SK-N-SH (cell line): ENCODE results near the gene DQX1. TPM values are rescaled to one million over a fixed set of nuclear protein-coding genes. Genes with fewer than 3 reads are reported as not detected.

Experiments used
- CTCF ChIA-PET: fragments of 300-600, 350-600 bp; formaldehyde crosslinking; extraction: SDS; loops from one replicate; lab custom pipeline; 2021; lab: Yijun Ruan, JAX
- POLR2A ChIA-PET: fragments of 350-600 bp; sonication (Branson Sonifier 250); formaldehyde crosslinking; extraction: SDS; loops from one replicate; lab custom pipeline; 2020; ENCODE audit warnings: antibody characterized with exemption, inconsistent platforms; lab: Yijun Ruan, JAX
- DNase-seq: peaks from one replicate; pipeline ENCODE4 v3.0.0; 2012
- H2AFZ ChIP-seq: fragments of 200-600 bp; sonication (generic); 2 replicates; pipeline ENCODE4 v1.8.1; 2016; ENCODE audit warnings: antibody characterized with exemption, mild to moderate bottlenecking, low read depth
- H3F3A ChIP-seq: fragments of 200-600 bp; sonication (generic); replicated peaks from 2 replicates; pipeline ENCODE3; 2016; ENCODE audit warnings: antibody characterized with exemption, mild to moderate bottlenecking; ENCODE audit not compliant: insufficient read depth
- H3K27ac ChIP-seq, 2 experiments: fragments of 200-500 bp in 1 of 2; fragments of 200-600 bp in 1 of 2; sonication (Bioruptor generic) in 1 of 2; sonication (generic), shearing (Covaris generic) in 1 of 2; 2 replicates each; pipeline versions ENCODE4 v1.5.1 to v1.6.1; 2014 to 2016; ENCODE audit warnings: low read depth in 2 of 2, inconsistent platforms in 1 of 2, low read length in 1 of 2, mild to moderate bottlenecking in 1 of 2, mixed read lengths in 1 of 2
- H3K27me3 ChIP-seq: fragments of 200-600 bp; sonication (generic), shearing (Covaris generic); 2 replicates; pipeline ENCODE4 v1.6.1; 2016; ENCODE audit warnings: mixed run types; ENCODE audit not compliant: insufficient read depth
- H3K36me3 ChIP-seq, 2 experiments: fragments of 200-500 bp in 1 of 2; fragments of 200-600 bp in 1 of 2; sonication (Bioruptor generic) in 1 of 2; sonication (generic) in 1 of 2; replicated peaks in 1 of 2; 2 replicates each; pipeline versions ENCODE3 to v1.5.1; 2014 to 2016; ENCODE audit warnings: low read length in 1 of 2, mild to moderate bottlenecking in 1 of 2; ENCODE audit not compliant: insufficient read depth in 2 of 2, control insufficient read depth in 1 of 2
- H3K4me1 ChIP-seq, 2 experiments: fragments of 200-500 bp in 1 of 2; fragments of 200-600 bp in 1 of 2; sonication (Bioruptor generic) in 1 of 2; sonication (generic), shearing (Covaris generic) in 1 of 2; 2 replicates each; pipeline versions ENCODE4 v1.5.1 to v1.6.1; 2014 to 2016; ENCODE audit warnings: low read depth in 1 of 2, low read length in 1 of 2, mixed run types in 1 of 2; ENCODE audit not compliant: insufficient read depth in 2 of 2, control insufficient read depth in 1 of 2
- H3K4me2 ChIP-seq: fragments of 200-600 bp; sonication (generic), shearing (Covaris generic); 2 replicates; pipeline ENCODE4 v1.6.1; 2017; ENCODE audit warnings: mixed run types
- H3K4me3 ChIP-seq, 2 experiments: fragments of 200-500 bp in 1 of 2; fragments of 200-600 bp in 1 of 2; sonication (Bioruptor generic) in 1 of 2; sonication (generic), shearing (Covaris generic) in 1 of 2; 2 replicates each; pipeline versions ENCODE4 v1.5.1 to v1.8.1; 2014 to 2016; ENCODE audit warnings: low read depth in 2 of 2, inconsistent platforms in 1 of 2, low read length in 1 of 2, mild to moderate bottlenecking in 1 of 2, mixed read lengths in 1 of 2, moderate library complexity in 1 of 2
- H3K79me2 ChIP-seq: fragments of 200-600 bp; sonication (generic); 2 replicates; pipeline ENCODE4 v1.8.1; 2017; ENCODE audit warnings: mild to moderate bottlenecking; ENCODE audit not compliant: insufficient read depth
- H3K9ac ChIP-seq: fragments of 200-600 bp; sonication (generic); 2 replicates; pipeline ENCODE4 v1.6.1; 2017; ENCODE audit warnings: mixed run types
- H3K9me2 ChIP-seq: fragments of 200-600 bp; sonication (generic); 2 replicates; pipeline ENCODE4 v1.6.1; 2017; ENCODE audit warnings: mixed run types
- H3K9me3 ChIP-seq: fragments of 200-600 bp; sonication (generic); 2 replicates; pipeline ENCODE4 v1.6.1; 2017; ENCODE audit warnings: mixed run types, mild to moderate bottlenecking, moderate library complexity
- H4K20me1 ChIP-seq: fragments of 200-600 bp; sonication (generic); 2 replicates; pipeline ENCODE4 v1.6.1; 2017; ENCODE audit warnings: mild to moderate bottlenecking, mixed run types; ENCODE audit not compliant: insufficient read depth
- CHD2 ChIP-seq: fragments of 150-350 bp; IDR thresholded peaks from 2 replicates; pipeline ENCODE4 v1.6.1; 2018; ENCODE audit warnings: low read length; ENCODE audit not compliant: partially characterized antibody
- ELF1 ChIP-seq: IDR thresholded peaks from 2 replicates; pipeline ENCODE4 v1.4.0; 2012
- EP300 ChIP-seq, 2 experiments: IDR thresholded peaks; 2 replicates each; pipeline versions ENCODE4 v1.4.0 to v1.6.1; 2012; ENCODE audit warnings: borderline replicate concordance in 1 of 2, low read depth in 1 of 2, low read length in 1 of 2
- FOSL2 ChIP-seq: IDR thresholded peaks from 2 replicates; pipeline ENCODE4 v1.4.0; 2012; ENCODE audit warnings: low read depth, mild to moderate bottlenecking, moderate library complexity, borderline replicate concordance
- FOXJ3 ChIP-seq: sonication (generic); formaldehyde crosslinking; IDR thresholded peaks from 2 replicates; pipeline ENCODE4 v1.5.1; 2020; ENCODE audit warnings: mild to moderate bottlenecking, missing genetic modification reagents
- FOXM1 ChIP-seq: IDR thresholded peaks from 2 replicates; pipeline ENCODE4 v1.4.0; 2012; ENCODE audit warnings: low read depth, mild to moderate bottlenecking
- RCOR1 ChIP-seq: fragments of 150-350 bp; IDR thresholded peaks from 2 replicates; pipeline ENCODE4 v1.6.1; 2017; ENCODE audit warnings: antibody characterized with exemption, low read length
- RFX5 ChIP-seq: IDR thresholded peaks from 2 replicates; pipeline ENCODE4 v1.6.1; 2012; ENCODE audit warnings: mild to moderate bottlenecking, improper control_type of control experiment, low read length
- YY1 ChIP-seq: IDR thresholded peaks from 2 replicates; pipeline ENCODE4 v1.4.0; 2012; ENCODE audit warnings: low read depth, mild to moderate bottlenecking
- WGBS: methylation state at CpG from one replicate; pipeline ENCODE4 v1.1.6; 2017; ENCODE audit warnings: low lambda C conversion rate; 5-methylcytosine and 5-hydroxymethylcytosine counted together
- polyA plus RNA-seq, 3 experiments: library from polyadenylated mRNA; depleted of rRNA; stranded (reverse); fragments of >200 nt; gene quantifications; 2 replicates each; pipeline ENCODE4 v1.2.3, GENCODE V29; 2012
- TF ChIP-seq, protein P1 (sequence below): IDR thresholded peaks from 2 replicates; pipeline ENCODE4 v1.6.1; 2012; ENCODE audit warnings: mild to moderate bottlenecking, low read depth, low read length, moderate library complexity
- TF ChIP-seq, protein P2 (sequence below): IDR thresholded peaks from 2 replicates; pipeline ENCODE4 v1.4.0; 2012; ENCODE audit warnings: low read depth
- TF ChIP-seq, protein P3 (sequence below): IDR thresholded peaks from 2 replicates; pipeline ENCODE4 v1.4.0; 2012; ENCODE audit warnings: low read depth, borderline replicate concordance

The DQX1 gene
- polyA plus RNA-seq, 1 of the 3 experiments (the other 2 are of a cell fraction): 1.6 TPM

DNA sequence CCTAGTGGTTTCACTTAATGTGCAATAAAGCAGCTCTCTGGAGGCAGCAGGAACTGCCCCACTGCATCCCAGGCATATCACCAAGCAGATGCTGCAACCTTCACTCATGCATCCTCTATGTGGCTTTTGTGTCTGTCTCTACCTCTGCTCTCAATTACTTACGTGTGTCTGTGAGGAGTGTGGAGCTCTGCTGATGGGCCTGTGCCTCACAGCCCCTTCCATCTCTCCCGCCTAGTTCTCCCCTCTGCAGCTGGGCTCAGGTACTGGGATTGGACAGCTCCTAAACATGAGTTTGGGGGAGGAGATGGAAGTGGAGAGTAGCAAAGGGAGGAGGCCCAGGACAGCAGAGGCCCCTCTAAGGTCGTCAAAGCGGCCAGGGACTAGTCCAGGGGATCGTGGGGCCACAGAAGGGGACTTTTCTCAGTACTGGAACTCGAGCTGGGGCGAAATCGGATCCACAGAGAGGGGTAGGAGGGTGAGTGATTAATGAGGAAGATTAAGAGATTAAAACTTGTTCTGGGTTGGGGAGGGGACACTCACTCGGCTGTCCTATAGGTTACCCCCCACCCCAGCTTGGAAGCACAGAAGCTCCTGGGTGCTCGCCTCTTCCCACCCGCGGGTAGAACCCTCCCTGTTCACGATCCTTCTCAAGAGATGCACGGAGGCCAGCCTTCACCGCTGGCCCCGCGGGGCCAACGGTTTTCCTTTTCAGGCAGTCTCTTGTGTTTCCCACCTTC, 24.5 kb downstream of the DQX1 start:
- no peaks in the 10 kb centered on the region for H4K20me1 ChIP-seq
- H3K27ac ChIP-seq: peak overlapping the region in 1 of 2 experiments; percentile 76; a peak in 2 of 4 replicates
- no peak for TF ChIP-seq FOXJ3
- TF ChIP-seq, protein P1, sequence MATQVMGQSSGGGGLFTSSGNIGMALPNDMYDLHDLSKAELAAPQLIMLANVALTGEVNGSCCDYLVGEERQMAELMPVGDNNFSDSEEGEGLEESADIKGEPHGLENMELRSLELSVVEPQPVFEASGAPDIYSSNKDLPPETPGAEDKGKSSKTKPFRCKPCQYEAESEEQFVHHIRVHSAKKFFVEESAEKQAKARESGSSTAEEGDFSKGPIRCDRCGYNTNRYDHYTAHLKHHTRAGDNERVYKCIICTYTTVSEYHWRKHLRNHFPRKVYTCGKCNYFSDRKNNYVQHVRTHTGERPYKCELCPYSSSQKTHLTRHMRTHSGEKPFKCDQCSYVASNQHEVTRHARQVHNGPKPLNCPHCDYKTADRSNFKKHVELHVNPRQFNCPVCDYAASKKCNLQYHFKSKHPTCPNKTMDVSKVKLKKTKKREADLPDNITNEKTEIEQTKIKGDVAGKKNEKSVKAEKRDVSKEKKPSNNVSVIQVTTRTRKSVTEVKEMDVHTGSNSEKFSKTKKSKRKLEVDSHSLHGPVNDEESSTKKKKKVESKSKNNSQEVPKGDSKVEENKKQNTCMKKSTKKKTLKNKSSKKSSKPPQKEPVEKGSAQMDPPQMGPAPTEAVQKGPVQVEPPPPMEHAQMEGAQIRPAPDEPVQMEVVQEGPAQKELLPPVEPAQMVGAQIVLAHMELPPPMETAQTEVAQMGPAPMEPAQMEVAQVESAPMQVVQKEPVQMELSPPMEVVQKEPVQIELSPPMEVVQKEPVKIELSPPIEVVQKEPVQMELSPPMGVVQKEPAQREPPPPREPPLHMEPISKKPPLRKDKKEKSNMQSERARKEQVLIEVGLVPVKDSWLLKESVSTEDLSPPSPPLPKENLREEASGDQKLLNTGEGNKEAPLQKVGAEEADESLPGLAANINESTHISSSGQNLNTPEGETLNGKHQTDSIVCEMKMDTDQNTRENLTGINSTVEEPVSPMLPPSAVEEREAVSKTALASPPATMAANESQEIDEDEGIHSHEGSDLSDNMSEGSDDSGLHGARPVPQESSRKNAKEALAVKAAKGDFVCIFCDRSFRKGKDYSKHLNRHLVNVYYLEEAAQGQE: peak; percentile 59; the same call in 1 of the 2 replicates
- TF ChIP-seq, all 33 proteins: peak for 1
- Histone ChIP-seq H3K36me3 (peaks cover 15 to 18% of the 10 kb centered on the region in 2 experiments), H3K79me2 (peaks cover 10% of the 10 kb centered on the region; the same call in 1 of the 2 replicates), H3K4me1 (peaks cover 12 to 33% of the 10 kb centered on the region in 2 experiments; a peak in 2 of 4 replicates), H2AFZ (no peak overlapping the region), H3K9me3 (no peaks in the 10 kb centered on the region), H3K9me2 (no peaks in the 10 kb centered on the region), H3F3A (peaks cover 8% of the 10 kb centered on the region), H3K27me3 (no peaks in the 10 kb centered on the region), H3K9ac (no peak overlapping the region), H3K4me2 (no peak overlapping the region), H3K4me3 (no peak overlapping the region)
- peak; percentile 63 for DNase-seq
- WGBS: 84% methylated on average over 18 of the region's 18 CpGs
- ChIA-PET CTCF (interaction anchor here (0.5 to 3.7 kb wide), 8 partner anchors 18 to 678 kb away, joined by 3 to 21 read pairs (median 3); partner anchors contain the start of genes CCDC142, LOXL3, MRPL53 and TTC31), POLR2A (interaction anchor here (0.7 to 3.1 kb wide), 11 partner anchors 9 to 86 kb away, joined by 3 to 19 read pairs (median 6); partner anchors contain the start of genes AUP1, CCDC142, HTRA2 and MRPL53)

DNA sequence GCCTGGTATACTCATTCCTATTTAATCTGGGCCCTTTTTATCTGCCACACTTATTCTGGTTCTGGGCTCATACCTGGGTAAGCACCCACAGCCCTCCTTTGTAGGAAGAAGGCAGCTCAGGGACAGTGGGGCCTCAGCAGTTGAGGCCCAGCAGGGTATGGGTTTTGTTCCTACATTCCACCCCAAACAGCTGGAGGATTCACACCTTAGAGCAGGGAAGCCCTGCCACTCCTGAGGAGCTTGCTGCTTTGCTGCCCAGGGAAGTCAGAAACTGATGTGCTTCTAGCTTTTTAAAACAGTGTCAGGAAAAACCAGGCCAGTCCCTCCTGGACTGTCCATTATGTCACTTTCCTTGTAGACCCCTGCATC, 25.5 kb downstream of the DQX1 start:
- H3K27me3 ChIP-seq: no peaks in the 10 kb centered on the region
- peaks cover 6% of the 10 kb centered on the region for H3F3A ChIP-seq
- peaks cover 3 to 27% of the 10 kb centered on the region in 2 experiments; a peak in 1 of 4 replicates for H3K4me1 ChIP-seq
- H3K9ac ChIP-seq: no peak overlapping the region
- H3K4me2 ChIP-seq: no peak overlapping the region
- peaks cover 9 to 12% of the 10 kb centered on the region in 2 experiments for H3K36me3 ChIP-seq
- CTCF ChIA-PET: interaction anchor here (0.8 to 3.7 kb wide), 6 partner anchors 12 to 86 kb away, joined by 3 to 21 read pairs (median 11); partner anchors contain the start of genes CCDC142 and TTC31
- H3K9me3 ChIP-seq: no peaks in the 10 kb centered on the region
- TF ChIP-seq ELF1 (no peak), YY1 (no peak), FOXJ3 (no peak), EP300 (IDR thresholded peaks at IDR 0.05; ENCODE audit: borderline replicate concordance in 1 of 2, low read depth in 1 of 2, low read length in 1 of 2) (no peak), RFX5 (no peak), FOXM1 (no peak), RCOR1 (no peak), FOSL2 (no peak), CHD2 (no peak)
- TF ChIP-seq, protein P2, sequence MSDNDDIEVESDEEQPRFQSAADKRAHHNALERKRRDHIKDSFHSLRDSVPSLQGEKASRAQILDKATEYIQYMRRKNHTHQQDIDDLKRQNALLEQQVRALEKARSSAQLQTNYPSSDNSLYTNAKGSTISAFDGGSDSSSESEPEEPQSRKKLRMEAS: no peak
- TF ChIP-seq, protein P1: no peak
- TF ChIP-seq, protein P3, sequence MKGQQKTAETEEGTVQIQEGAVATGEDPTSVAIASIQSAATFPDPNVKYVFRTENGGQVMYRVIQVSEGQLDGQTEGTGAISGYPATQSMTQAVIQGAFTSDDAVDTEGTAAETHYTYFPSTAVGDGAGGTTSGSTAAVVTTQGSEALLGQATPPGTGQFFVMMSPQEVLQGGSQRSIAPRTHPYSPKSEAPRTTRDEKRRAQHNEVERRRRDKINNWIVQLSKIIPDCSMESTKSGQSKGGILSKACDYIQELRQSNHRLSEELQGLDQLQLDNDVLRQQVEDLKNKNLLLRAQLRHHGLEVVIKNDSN: no peak
- H3K4me3 ChIP-seq: no peak overlapping the region
- H3K79me2 ChIP-seq: peaks cover under 1% of the 10 kb centered on the region; the same call in 1 of the 2 replicates
- no peak for DNase-seq
- no peaks in the 10 kb centered on the region for H4K20me1 ChIP-seq
- H3K27ac ChIP-seq: peak overlapping the region in 1 of 2 experiments; percentile 76; a peak in 2 of 4 replicates
- no peak overlapping the region for H2AFZ ChIP-seq
- H3K9me2 ChIP-seq: no peaks in the 10 kb centered on the region
- POLR2A ChIA-PET: interaction anchor here (1.0 to 3.1 kb wide), 11 partner anchors 8 to 87 kb away, joined by 3 to 19 read pairs (median 6); partner anchors contain the start of genes AUP1, CCDC142, HTRA2 and MRPL53
